Amygdala (tissue), 56 donors: ENCODE data around the gene SLC6A16.

Experiments
- DNase-seq, 56 donors: peaks; one replicate each; lab custom pipeline; 2025; lab: John Stamatoyannopoulos, UW

Gene SLC6A16

DNA sequence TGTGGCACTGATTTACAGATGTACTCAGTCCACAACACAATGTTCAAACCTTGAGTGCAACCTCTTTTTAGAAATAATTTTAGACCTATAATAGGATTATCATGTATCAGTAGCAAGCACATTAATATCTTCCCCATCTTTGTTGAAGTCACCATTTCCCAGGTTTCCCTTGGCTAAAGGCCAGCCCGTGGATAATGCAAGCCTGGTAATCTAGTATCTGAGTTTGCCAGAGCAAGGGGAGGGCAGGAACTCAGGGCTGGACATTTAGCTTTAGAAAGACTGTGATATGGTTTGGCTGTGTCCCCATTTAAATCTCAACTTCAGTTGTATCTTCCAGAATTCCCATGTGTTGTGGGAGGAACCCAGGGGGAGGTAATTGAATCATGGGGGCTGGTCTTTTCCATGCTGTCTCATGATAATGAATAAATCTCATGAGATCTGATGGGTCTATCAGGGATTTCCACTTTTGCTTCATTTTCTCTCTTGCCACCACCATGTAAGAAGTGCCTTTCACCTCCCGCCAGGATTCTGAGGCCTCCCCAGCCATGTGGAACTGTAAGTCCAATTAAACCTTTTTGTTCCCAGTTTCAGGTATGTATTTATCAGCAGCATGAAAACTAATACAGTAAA, 37.7 kb downstream of the SLC6A16 start:
- no peak for DNase-seq

GRCh38 chr19:49282184-49282583, 42.8 kb downstream of the SLC6A16 start:
- no peak for DNase-seq

DNA sequence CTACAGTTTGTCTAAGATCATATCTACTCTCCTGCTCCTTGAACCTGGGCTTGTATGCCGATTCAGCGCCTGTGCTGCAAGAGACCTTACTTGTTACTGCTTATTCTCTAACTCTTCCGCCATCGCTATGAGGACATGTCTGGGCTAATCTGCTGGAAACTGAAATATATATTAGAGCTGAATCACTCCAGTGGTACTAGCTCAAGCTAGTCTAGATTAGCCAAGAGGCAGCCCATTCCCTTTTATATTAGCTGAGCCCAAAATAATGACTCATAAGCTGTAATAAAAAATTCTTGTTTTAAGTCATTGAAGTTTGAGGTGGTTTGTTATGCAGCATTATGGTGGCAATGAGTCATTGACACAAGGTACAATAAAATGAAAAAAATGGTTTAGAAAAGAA, 52.8 kb downstream of the SLC6A16 start:
- DNase-seq: no peak

GRCh38 chr19:49271080-49271753, 53.8 kb downstream of the SLC6A16 start:
- no peak for DNase-seq

- peak in 21 of 56 donors; percentile 0 to 53 (median 13) for DNase-seq
Measured at GRCh38 chr19:49266409-49266808, 58.6 kb downstream of the SLC6A16 start.

DNA sequence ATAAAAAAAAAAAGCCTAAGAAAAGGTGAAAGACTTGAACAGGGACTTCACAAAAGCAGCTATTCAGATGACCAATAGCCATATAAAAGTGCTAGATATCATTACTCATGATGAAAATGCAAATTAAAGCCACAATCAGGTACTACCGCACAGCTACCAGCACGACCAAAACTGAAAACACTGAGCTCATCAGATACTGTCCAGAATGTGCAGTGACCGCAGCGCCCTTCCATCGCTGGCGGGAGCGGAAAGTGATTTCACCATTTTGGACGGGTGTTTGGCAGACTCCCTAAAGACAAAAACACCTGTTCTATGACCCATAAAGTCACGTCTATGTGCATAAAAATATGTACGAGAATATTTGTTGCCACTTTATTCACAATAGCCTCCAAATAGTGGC, 60.7 kb downstream of the SLC6A16 start:
- DNase-seq: no peak

DNA sequence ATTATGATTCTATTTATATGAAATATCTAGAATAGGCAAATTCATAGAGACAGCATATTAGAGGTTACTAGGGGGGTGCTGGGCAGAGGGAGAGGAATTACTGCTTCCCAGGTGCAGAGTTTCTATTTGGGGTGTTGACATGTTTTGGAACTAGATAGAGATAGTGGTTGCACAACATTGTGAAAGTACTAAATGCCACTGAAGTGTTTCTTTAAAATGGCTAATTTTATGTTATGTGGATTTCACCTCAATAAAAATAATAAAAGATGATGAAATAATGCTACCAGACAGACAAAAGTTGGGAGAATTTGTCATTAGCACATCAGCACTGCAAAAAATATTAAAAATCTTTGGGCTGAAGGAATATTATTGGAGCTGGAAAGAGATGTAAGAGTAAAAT, 63.4 kb downstream of the SLC6A16 start:
- DNase-seq: no peak

DNA sequence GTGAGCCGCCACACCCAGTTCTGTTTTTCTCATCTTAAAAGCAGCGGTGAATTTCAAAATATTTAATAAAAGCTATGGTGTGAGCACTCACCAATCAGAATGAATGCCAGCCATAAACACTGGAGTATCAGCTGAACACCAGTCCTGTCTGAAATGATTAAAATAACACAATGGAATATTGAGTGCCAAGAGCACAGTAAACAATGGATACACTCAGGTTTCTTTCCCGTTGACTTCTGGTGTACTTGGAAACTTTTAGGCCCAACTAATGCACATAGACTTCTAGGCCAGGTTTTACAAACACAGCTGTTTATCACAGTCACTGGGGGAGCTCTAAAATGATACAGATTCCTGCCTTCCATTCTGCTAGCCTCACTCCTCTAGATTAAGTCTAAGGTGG, 68.3 kb downstream of the SLC6A16 start:
- no peak for DNase-seq

GRCh38 chr19:49255674-49256073, 69.3 kb downstream of the SLC6A16 start:
- DNase-seq: peak in 3 of 56 donors; percentile 1 to 11 (median 2)

DNA sequence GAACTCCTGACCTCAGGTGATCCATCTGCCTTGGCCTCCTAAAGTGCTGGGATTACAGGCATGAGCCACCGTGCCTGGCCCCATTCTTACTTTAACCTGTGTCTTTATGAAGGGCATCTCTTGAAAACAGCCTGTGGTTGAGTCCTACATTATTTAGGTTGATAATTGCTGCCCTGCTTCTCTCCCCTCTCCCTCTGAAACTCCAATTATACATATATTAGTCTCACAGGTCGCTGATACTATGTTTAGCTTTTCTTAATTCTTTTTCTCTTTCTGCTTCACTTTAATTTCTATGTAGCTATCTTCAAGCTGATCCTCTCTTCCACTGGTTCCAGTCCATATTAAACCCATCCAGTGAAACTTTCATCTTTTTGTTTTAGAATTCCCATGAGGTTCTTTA, 75.1 kb downstream of the SLC6A16 start:
- no peak for DNase-seq

- DNase-seq: no peak
Measured at GRCh38 chr19:49247676-49248075, 77.3 kb downstream of the SLC6A16 start.

DNA sequence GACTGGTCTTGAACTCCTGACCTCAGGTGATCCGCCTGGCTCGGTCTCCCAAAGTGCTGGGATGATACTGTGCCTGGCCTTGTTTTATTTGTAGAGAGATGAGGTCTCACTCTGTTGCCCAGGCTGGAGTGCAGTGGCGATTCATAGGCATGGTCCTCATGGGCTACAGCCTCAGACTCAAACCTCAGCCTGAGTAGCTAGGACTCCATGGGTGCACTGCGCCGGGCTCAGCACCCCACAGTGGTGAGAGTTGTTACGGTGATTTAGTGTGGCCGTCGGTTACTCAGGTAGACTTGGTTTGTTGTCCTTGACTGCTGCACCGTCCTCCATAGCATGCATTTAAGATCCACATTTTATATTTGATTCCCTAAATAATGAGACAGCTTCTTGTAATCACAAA, 80.7 kb downstream of the SLC6A16 start:
- DNase-seq: no peak

- no peak for DNase-seq
Measured at GRCh38 chr19:49243726-49244125, 81.3 kb downstream of the SLC6A16 start.

DNA sequence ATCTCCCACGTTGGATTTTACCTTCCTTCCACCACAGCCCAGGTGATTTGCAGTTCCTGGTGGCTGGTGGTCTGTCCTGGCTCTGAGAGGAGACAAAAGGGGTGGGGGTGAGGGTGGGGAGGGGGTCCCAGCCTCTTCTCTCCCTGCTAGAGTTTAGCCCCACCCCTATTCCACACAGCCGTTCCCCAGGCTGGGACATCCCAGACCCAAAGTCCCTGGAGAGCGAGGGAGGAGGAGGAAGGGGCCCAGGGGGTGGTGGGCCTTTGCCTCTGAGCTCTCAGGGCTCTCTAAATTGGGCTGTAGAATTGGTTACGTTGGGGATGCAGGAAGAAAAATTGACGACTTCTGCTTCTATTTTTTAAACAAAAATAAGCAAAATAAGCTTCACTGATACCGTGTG, 81.9 kb downstream of the SLC6A16 start:
- no peak for DNase-seq

- DNase-seq: no peak
Measured at GRCh38 chr19:49241769-49242168, 83.2 kb downstream of the SLC6A16 start.
